ENCODE data around the gene RNASE11. TPM values are rescaled to one million over a fixed set of nuclear protein-coding genes. Genes with fewer than 3 reads are reported as not detected.
A peak's percentile ranks its signal among the peaks of the same experiment; 100 is the strongest.
"Not testable (repeated sequence)": the region's sequence is repeated elsewhere in the genome, so short reads cannot be mapped to it uniquely, and the experiment has no call there.

The RNASE11 gene
- total RNA-seq, 4 donors from 2014 or later = not detected

- DNase-seq (ENCODE audit: extremely low spot score) = no peak
- Histone ChIP-seq H3K9me3 (no peaks in the 10 kb centered on the region), H3K4me1 (peaks cover 6 to 52% (median 40%) of the 10 kb centered on the region in 4 donors), H3K4me3 (peak overlapping the region in 3 of 4 donors; percentile 14 to 25 (median 17)), H3K27me3 (peaks cover 0 to 42% (median 10%) of the 10 kb centered on the region in 4 donors), H3K27ac (replicated peaks in 1 of 4) (no peak overlapping the region), H3K36me3 (no peaks in the 10 kb centered on the region)
- TF ChIP-seq POLR2A (IDR thresholded peaks at IDR 0.05; ENCODE audit: low read depth) (no peak), POLR2AphosphoS5 (IDR thresholded peaks at IDR 0.05) (no peak), EP300 (IDR thresholded peaks at IDR 0.05) (no peak)
- TF ChIP-seq, protein P1, sequence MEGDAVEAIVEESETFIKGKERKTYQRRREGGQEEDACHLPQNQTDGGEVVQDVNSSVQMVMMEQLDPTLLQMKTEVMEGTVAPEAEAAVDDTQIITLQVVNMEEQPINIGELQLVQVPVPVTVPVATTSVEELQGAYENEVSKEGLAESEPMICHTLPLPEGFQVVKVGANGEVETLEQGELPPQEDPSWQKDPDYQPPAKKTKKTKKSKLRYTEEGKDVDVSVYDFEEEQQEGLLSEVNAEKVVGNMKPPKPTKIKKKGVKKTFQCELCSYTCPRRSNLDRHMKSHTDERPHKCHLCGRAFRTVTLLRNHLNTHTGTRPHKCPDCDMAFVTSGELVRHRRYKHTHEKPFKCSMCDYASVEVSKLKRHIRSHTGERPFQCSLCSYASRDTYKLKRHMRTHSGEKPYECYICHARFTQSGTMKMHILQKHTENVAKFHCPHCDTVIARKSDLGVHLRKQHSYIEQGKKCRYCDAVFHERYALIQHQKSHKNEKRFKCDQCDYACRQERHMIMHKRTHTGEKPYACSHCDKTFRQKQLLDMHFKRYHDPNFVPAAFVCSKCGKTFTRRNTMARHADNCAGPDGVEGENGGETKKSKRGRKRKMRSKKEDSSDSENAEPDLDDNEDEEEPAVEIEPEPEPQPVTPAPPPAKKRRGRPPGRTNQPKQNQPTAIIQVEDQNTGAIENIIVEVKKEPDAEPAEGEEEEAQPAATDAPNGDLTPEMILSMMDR (IDR thresholded peaks at IDR 0.05) = no peak
- intact Hi-C loops (cut with DNase I) = no loop called here
- 12% methylated on average over 24 of the region's 29 CpGs for whole genome bisulfite sequencing
Observed at GRCh38 chr14:20622816-20623291, 35.1 kb upstream of the RNASE11 start.

- peaks cover 4 to 33% (median 29%) of the 10 kb centered on the region in 4 donors for H3K4me1 ChIP-seq
- peaks cover 0 to 28% (median 10%) of the 10 kb centered on the region in 4 donors for H3K27me3 ChIP-seq
- intact Hi-C loops (cut with DNase I) = no loop called here
- H3K36me3 ChIP-seq = no peaks in the 10 kb centered on the region
- no peaks in the 10 kb centered on the region for H3K9me3 ChIP-seq
- no peak overlapping the region for H3K4me3 ChIP-seq
- no peak for TF ChIP-seq EP300 (IDR thresholded peaks at IDR 0.05)
- TF ChIP-seq, protein P1 (IDR thresholded peaks at IDR 0.05) = no peak
- TF ChIP-seq POLR2AphosphoS5 (IDR thresholded peaks at IDR 0.05) = no peak
- no peak for TF ChIP-seq POLR2A (IDR thresholded peaks at IDR 0.05; ENCODE audit: low read depth)
- WGBS = 81% methylated on average over 2 of the region's 2 CpGs
- no peak overlapping the region for H3K27ac ChIP-seq (replicated peaks in 1 of 4)
- DNase-seq (ENCODE audit: extremely low spot score) = no peak
Observed at GRCh38 chr14:20620798-20621478, 33.1 kb upstream of the RNASE11 start.

DNA sequence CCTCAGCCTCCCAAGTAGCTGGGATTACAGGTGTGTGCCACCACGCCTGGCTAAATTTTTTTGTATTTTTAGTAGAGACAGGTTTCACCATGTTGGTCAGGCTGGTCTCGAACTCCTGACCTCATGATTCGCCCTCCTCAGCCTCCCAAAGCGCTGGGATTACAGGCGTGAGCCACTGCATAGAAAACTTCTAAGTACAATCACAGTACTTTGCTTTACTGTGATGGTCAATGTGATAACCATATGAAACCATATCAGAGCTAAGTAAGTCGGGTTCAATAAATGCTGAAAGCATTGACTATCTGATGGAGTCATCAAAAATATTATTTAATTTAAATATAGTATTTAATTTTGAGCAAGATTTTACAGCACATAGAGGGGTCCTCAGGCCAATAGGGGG, 31.9 kb upstream of the RNASE11 start:
- intact Hi-C loops (cut with DNase I) = not testable (repeated sequence)

GRCh38 chr14:20618271-20618749, 30.5 kb upstream of the RNASE11 start:
- Histone ChIP-seq H3K27ac (replicated peaks in 1 of 4) (no peak overlapping the region), H3K36me3 (no peaks in the 10 kb centered on the region), H3K4me1 (peaks cover 0 to 23% (median 19%) of the 10 kb centered on the region in 4 donors), H3K4me3 (no peak overlapping the region), H3K27me3 (peaks cover 0 to 10% (median 5%) of the 10 kb centered on the region in 4 donors), H3K9me3 (no peaks in the 10 kb centered on the region)
- DNase-seq (ENCODE audit: extremely low spot score) = no peak
- TF ChIP-seq EP300 (IDR thresholded peaks at IDR 0.05) = no peak
- TF ChIP-seq, protein P1 (IDR thresholded peaks at IDR 0.05) = no peak
- no peak for TF ChIP-seq POLR2A (IDR thresholded peaks at IDR 0.05; ENCODE audit: low read depth)
- no peak for TF ChIP-seq POLR2AphosphoS5 (IDR thresholded peaks at IDR 0.05)
- intact Hi-C loops (cut with DNase I) = no loop called here
- WGBS = 52% methylated on average over 4 of the region's 4 CpGs

More for the DNA sequence above, 31.9 kb upstream of the RNASE11 start:
- DNase-seq (ENCODE audit: extremely low spot score); H3K9me3 ChIP-seq; H3K36me3 ChIP-seq; H3K27ac ChIP-seq (replicated peaks in 1 of 4); H3K4me3 ChIP-seq: not testable (repeated sequence)
- Histone ChIP-seq H3K4me1 (peaks cover 0 to 23% (median 19%) of the 10 kb centered on the region in 4 donors), H3K27me3 (peaks cover 0 to 24% (median 10%) of the 10 kb centered on the region in 4 donors)
- 84% methylated on average over 6 of the region's 6 CpGs for WGBS

DNA sequence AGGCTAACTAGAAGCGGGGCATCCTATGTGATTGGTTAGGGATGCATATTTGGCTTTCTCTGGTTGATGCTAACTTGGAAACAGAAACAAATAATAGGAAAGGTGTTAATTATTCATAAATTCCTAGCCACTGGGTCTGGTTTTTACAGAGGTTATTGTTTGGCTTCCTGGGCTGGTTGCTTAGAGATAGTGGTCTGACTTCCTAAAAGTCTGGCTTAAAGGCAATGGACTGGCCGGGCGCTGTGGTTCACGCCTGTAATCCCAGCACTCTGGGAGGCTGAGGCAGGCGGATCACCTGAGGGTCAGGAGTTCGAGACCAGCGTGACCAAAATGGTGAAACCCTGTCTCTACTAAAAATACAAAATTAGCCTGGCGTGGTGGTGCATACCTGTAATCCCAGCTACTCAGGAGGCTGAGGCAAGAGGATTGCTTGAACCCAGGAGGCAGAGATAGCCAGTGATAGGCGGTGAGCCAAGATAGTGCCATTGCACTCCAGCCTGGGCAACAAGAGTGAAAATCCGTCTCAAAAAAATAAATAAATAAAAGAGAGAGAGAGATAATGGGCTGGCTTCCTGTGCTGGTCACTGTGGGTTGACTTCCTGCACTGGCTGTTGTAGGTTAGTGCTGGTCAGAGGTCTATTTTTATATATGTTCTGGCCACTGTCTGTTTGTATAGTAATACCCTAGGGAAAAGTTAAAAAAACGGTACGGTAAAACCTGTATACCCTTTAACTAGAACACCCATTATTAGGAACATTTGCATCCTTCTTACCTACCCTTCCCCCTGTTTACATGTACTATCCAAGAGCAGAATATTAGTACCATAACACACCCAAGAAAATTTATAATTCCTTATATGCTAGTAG, 29.6 kb upstream of the RNASE11 start:
- intact Hi-C loops (cut with DNase I) = no loop called here
- H3K27me3 ChIP-seq = peaks cover 0 to 3% (median under 1%) of the 10 kb centered on the region in 4 donors

More for the DNA sequence above, 29.6 kb upstream of the RNASE11 start:
- Histone ChIP-seq H3K9me3 (no peaks in the 10 kb centered on the region), H3K4me1 (peaks cover 0 to 23% (median 19%) of the 10 kb centered on the region in 4 donors), H3K36me3 (no peaks in the 10 kb centered on the region), H3K27ac (replicated peaks in 1 of 4) (no peak overlapping the region), H3K4me3 (no peak overlapping the region)
- 85% methylated on average over 12 of the region's 12 CpGs for WGBS
- no peak for DNase-seq (ENCODE audit: extremely low spot score)
- TF ChIP-seq, protein P1 (IDR thresholded peaks at IDR 0.05) = no peak
- TF ChIP-seq EP300 (IDR thresholded peaks at IDR 0.05) = no peak
- no peak for TF ChIP-seq POLR2AphosphoS5 (IDR thresholded peaks at IDR 0.05)
- no peak for TF ChIP-seq POLR2A (IDR thresholded peaks at IDR 0.05; ENCODE audit: low read depth)
